Activated CD4-positive, alpha-beta T cell treated with anti-CD3 and anti-CD28 coated beads, Interleukin-2, amount 50 U/mL, for 4 hours (primary cell): ENCODE results near the gene CLDN9.
A peak's percentile ranks its signal among the peaks of the same experiment; 100 is the strongest.

Experiments
- DNase-seq, 2 experiments: peaks; one replicate each; pipeline ENCODE4 v3.0.0-alpha.2; 2020

CLDN9 gene

GRCh38 chr16:3057181-3058138 is 44.7 kb downstream of the CLDN9 start:
- no peak for DNase-seq

GRCh38 chr16:3058139-3059030 is 45.7 kb downstream of the CLDN9 start:
- DNase-seq: peak in 1 of 2 experiments; percentile 46

- DNase-seq: peak; percentile 78 to 80
Measured at GRCh38 chr16:3059041-3059722, 46.5 kb downstream of the CLDN9 start.

- DNase-seq: no peak
Measured at GRCh38 chr16:3059723-3060242, 47.1 kb downstream of the CLDN9 start.

- DNase-seq: no peak
Measured at GRCh38 chr16:3060339-3061127, 47.8 kb downstream of the CLDN9 start.

GRCh38 chr16:3062553-3062952 is 49.8 kb downstream of the CLDN9 start:
- no peak for DNase-seq

GRCh38 chr16:3063625-3064386 is 51.1 kb downstream of the CLDN9 start:
- DNase-seq: no peak
